GM19452 (cell line): ENCODE results near the gene ACKR3.

ENCODE experiments used
- ATAC-seq: cut with Tn5 transposase; IDR thresholded peaks from one replicate; pipeline ENCODE4 v1.9.1; 2021; ENCODE audit not compliant: unreplicated experiment

ACKR3 gene

DNA sequence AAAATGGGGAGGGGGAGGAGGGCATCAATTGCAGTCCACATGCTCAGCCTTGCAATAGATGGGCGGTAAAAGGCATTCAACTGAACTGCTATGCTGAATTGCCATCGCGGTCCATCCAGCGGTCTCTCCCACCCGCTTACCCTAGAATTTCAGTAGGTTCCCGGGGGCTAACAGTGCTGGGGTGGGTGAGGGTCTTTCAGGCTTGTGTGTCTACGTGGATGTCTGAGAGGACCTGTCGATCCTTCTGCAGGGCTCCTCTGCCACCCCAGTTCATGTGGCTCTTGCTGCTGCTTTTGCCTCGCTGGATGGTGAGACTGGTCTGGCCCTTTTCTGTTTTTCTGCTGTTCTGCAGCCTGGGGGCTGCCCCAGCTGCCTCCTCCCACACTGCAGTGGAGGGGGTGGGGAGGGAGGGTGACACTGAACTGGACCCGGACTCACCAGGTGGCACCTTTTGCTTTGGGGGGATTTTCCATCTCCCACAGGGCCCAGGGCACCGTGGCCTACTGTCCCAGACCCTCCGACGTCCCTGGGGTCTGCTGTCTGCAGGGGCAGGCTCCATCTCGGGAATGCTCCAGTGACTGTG lies 14.1 kb downstream of the ACKR3 start:
- no peak for ATAC-seq

DNA sequence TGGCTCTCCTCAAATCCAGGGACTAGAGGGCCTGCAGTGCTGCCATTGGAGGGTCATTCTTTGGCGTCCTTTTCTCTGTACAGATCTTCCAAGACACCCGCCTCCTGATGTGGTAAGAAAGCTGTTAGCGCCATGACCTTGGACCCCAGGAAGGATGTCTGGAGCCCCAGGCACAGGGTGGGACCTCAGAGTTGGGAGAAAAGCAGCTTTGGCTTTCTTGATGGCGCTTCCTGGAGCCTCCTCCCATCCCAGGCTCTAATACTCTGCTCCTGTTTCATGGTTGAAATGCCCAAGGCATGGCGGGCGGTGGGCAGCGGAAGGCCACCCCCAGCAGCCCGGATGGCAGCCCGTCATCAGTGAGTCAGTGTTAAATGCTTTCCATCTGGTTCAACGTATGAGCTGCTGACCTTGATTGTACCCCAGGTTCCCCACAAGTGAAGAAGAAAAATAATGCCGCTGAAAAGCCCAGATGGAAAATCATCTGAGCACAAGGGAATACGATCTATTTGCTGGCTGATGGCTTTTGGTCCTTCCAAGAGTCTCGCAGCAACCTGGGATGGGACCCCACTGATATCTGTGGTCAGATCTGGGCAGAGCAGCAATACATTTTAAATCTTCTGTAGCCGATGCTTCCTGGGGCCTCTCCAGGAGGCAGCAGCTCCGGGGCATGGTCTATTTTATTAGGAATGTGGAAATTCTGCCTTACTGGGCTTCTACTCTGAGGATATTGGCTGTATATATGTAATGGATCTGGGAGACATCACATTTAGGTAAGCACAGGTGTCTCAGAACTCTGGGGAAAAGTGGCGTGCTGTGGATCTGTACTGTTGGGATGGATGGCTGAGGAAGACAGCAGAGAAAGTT lies 15.1 kb downstream of the ACKR3 start:
- ATAC-seq = no peak

DNA sequence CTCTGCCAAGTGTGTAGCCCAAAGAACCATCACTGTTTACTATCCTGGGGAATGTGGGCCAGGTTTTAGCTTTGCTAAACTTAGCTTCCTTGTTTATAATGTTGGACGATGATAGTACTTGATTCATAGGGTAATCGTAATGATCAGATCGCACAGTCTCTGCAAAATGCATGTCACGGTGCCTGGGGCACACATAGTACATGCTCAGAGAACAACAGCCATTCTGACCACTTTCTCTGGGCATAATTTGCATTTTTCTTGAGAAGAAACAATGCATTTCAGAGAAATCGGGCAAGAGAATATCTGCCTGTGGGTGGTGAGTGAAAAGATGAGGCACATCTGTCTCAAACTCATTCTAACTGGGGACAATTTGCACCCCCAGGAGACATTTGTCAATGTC lies 16.3 kb downstream of the ACKR3 start:
- no peak for ATAC-seq

DNA sequence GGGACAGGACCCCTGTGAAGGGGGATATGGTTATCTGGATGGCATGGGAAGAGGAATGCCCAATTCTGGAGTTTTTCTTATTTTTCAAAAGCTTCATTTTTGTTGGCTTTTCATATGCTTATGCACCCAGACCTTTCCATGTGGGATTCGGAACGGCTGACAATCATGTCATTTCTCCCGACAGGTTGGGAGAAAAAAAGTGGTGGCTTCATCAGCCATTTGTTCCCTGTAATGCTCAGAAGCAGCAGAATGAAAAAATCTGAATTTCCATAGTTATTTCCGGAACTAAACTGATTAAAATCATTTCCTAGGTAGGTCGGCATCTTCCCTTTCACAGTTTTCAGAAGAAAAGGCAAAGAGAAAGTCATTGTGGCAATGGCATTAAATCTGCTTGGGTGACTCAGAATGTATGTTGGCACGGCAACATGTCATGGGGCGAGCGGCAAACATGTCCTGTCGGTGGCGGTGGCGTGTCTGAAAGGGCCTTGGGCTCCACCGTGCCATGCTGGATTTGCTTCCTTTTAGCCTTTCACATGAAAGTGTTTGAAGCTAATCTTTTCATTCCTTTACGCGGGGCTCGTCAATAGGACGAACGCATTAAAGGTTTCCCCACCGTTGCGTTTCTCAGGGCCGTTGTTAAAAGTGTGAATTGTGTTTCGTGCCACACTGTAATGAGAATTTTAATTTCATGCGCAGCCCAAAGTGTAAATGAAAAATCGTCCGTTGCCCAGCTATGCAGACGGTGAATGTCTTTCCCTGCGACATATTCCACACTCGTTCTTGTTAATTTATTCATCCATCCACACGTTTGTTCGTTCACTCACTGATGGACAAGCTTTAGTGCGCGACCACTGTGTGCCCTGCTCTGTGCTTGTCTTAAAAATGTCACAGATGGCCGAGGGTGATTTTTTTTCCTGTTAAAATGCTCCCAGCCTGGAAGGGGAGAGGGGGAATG lies 18.5 kb downstream of the ACKR3 start:
- no peak for ATAC-seq

DNA sequence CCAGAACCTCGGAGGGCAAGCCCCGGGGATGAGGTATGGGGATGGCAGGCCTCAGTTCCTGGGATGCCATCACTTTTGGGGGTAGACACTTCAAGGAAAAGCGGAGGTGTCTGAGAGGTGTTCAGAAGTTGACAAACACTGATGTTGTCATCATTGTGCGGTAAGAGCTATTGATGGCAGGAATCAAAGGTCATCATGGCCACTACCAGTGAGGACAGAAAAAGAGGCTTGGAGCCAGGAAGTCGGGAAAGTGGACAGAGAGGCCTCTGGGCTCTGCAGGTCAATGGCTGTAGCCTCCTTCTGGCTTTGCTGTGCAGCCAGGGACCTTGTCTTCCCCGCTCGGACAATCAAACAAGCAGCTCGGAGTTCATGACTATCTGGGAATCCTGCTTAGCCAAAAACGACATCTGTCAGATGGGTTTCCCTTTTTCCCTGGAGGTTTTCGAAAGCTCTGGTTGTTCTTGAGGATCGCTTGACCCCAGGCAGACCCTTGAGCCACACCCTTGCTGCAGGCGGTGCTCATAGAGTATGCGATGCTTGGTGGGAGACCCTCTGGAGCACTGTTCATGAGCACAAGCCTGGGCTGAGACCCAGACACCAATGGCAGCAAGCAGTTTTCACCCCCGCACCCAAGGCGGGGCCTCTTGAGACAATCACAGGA lies 19.4 kb downstream of the ACKR3 start:
- no peak for ATAC-seq

DNA sequence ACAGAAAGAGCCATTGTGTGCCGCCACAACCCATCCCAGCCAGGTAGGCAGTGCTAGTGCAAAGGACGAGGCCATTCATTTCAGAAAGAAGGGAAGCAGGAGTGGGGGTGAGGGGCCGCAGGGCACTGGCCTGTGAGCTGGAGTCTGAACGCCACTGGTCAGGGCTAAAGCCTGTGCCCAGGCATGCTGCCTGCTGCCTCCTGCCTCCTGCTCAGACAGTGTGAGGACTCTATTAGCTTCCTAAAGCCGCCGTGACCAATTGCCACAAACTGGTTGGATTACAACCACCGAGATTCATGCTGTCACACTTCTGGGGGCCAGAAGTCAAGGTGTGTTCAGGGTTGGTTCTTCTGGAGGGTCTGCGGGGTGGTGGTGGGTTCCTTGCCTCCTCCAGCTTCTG lies 21.2 kb downstream of the ACKR3 start:
- no peak for ATAC-seq

DNA sequence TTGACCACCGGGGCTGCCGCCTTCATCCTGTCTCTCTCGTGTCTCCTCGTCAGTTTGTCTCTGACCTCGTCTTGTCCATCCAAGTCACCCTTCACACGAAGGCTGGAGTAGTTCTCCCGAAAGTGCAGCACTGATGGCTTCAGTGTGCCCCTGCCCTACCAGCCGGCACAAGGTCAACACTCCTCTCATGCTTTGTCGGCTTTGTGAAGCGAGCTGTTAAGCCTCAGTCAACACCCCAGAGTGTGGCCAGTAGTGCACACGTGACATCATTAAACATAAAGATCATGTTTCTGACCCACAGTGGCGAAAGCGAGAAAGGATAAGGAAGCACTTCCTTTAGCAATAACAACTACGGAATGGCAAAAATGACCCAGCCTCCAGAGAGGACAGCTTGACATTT lies 23.2 kb downstream of the ACKR3 start:
- no peak for ATAC-seq

DNA sequence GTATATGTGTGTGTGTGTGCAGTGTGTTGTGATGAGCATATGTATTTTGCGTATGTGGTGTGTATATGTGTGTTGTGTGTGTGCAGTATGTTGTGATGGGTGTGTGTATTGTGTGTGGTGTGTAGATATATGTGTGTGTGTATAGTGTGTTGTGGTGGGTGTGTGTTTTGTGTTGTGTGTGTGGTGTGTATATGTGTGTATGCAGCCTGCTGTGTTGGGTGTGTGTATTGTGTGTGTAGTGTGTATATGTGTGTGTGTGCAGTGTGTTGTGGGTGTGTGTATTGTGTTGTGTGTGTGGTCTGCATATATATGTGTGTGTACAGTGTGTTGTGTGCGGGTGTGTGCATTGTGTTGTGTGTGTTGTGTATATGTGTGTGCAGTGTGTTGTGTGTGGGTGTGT lies 23.9 kb downstream of the ACKR3 start:
- ATAC-seq = no peak

DNA sequence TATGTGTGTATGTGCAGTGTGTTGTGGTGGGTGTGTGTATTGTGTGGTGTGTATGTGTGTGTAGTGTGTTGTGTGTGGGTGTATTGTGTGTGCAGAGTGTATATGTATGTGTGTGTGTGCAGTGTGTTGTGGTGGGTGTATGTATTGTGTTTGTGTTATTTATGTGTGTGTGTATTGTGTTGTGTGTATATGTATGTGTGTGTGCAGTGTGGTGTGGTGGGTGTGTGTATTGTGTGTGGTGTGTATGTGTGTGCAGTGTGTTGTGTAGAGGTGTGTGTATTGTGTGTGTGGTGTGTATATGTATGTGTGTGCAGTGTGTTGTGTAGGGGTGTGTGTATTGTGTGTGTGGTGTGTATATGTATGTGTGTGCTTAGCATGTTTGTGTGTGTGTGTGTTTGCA lies 24.3 kb downstream of the ACKR3 start:
- ATAC-seq = no peak

DNA sequence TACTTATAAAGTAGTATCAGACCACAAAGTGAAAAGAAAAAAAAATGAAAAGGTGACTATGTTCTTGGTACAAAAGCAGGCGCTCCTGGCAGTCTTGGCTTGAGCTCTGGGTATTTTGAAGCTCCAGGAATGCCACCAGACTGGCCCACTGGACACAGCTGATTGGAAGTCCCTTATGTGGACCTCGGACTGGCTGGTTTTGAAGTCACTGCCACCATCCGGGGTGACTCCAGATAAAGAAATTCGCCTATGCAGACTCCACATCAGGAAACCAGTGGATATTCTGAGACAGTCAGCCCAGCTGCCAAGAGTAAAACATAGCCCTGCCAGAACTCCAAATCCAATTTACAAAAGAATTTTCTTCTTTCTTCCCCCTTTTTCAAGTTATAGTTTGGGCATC lies 28.0 kb downstream of the ACKR3 start:
- no peak for ATAC-seq

DNA sequence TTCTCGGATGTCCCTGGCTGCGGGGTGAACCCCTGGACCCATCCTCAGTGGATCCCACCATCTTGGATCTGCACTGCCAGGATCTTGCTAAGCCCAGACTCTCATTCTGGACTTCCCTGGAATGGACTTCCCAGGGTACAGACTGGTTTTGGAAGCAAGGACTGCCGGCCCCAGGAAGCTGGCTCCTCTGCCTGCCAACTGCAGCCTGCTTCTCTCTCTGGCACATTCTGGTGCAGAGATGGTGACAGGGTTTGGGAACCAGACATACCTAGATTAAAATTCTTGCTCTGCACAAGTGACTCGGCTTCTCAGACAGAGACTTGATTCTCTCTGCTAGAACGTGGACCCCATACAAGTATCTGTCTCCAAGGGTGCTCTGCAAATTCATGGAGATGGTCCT lies 29.4 kb downstream of the ACKR3 start:
- no peak for ATAC-seq

DNA sequence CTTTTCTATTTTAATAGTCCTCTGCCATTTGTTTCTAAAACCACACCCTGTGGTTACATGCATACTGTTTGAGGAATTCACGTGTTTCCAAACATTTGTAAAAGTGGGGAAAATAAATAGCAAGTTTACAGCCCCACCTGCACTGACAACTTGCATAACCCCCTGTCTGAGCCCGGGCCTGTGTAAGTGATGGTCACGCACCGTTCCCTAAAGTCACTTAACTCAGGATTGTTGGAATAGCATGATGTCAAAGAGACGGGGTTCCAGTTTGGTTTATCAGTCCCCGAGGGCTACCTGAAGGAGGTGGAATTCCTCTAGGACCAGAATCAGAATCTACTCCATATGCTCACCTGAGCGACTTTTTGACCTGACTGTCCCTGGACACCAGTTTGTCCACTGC lies 30.5 kb downstream of the ACKR3 start:
- no peak for ATAC-seq

DNA sequence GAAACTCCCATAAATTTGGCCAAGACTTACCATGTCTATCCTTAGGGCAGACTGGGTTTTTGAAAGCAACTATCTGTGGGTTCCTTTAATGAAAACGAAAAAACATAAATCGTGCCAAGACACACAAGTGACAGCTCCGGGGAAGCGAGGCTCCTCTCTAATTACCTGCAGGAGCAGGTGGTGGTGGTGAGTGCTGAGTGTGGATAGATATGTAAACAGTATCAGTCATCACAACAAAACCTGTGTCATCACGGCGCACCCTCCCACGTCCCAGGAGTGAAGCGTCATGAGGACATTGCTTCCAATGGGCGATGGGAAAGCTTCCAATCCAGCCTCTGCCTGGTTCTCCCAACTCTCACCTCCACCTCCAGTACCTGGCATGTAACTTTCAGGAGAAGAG lies 31.3 kb downstream of the ACKR3 start:
- no peak for ATAC-seq

DNA sequence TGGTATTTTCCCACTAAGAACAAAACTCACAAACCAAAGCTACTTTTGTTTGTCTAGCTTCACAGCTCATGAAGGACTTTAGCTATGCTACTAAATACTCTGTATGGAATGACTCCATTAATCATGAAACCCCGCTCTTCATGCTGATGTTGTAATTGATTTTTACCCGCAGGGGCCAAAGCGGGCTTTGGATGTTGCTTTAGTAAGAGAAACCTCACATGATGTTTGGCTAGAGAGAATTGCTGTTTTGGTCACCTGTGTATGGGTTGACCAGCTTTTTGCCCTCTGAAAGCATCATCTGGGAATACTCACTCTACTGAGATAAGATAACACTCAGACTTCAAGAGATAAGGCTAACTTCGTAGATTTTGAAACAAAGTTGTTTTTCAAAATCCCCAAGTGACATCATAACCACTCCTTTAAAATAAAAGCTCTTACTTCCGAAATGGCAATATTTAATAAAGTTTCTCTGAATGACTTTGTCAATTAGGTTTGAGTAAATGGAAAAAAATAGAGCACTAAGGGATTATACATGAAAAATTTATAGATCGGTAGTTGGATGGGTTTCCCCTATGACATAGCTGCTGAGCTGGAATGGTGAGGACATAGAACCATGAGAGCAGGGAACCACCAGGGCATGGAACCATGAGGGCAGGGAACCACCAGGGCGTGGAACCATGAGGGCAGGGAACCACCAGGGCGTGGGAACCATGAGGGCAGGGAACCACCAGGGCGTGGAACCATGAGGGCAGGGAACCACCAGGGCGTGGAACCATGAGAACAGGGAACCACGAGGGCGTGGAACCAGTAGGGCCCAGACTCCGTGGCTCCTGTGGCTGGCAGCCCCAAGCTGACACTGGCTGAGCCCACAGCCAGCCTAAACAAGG lies 31.9 kb downstream of the ACKR3 start:
- ATAC-seq = no peak

DNA sequence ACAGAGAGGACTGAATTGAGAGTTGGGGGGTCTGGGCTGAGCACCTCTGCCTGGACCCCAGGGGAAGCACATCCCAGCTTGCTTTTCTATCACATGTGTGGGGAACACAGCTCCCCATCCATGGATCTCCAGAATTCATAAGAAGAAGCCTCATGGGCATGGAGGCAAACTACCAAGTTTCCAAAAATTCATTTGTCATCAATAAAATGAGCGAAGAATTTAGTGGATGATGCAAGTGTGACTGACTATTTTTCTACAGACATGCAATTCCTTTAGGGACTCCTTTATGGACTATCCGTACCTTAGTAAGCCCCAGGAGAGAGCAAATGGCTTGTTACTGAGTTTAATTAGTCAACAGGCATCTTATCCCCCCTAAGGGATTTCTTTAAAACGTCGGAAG lies 33.1 kb downstream of the ACKR3 start:
- no peak for ATAC-seq

DNA sequence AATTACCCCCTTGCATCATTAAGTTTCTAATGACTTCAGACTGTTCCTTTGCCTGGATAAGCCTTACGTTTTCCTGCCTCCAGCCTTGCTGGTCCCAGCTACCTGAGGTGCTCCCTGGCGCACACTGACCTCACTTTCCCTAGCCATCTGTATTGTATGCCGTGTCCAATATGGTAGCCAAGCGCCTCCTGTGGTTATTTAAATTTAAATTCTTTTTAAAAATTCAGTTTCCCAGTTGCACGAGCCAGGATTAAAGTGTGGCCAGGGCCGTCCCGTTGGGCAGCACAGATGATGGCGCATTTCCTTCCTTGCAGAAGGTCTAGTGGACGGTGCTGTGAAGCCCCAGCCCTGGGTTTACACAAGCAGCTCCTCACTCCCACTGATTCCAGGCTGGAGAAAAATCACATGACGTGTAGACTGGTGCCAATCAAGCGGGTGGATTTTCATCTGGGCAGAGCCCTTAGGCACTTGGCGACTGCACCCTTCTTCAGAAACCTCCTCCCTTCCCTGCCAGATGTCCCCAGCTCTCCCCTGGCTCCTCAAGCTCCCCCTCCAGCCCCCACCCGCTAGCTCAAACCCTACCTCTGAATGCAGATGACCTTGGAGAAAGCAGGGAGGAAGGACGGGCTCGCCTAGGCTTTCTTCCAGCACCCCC lies 33.9 kb downstream of the ACKR3 start:
- no peak for ATAC-seq

DNA sequence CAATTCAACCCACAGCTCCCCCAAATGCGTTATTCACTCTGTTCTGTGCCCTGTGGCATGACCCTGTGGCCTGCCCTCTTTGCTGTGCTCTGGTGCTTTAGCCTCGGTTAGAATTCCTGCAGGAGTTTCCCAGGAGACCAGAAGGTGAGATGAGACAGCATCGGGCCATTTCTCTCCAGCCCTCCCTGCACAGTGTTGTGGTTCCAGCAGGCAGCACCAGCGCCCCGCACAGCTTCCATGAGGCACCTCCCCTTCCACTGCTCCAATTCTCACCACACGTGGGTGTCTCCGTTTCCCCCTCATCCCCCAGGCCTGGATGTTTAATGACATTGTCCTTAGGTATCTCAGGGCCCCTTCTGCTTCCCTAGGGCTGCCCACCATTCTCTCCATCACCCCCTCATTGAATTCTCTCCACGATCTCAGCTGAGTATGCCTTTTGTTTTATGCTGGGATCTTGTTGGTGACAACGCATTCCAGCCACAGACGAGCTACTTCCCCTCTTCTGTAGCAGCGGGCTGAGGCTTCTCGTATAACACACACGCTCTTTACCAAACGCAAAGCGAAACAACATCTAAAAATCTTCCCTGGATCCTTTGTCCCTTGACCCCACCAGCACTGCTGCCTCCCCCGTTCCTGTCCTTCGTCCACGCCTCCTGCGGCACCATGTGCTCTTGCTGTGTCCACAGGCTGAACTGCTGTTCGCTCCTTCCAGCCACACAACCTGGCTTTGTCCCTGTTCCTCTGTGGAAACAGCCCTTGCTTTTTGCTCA lies 35.1 kb downstream of the ACKR3 start:
- no peak for ATAC-seq

DNA sequence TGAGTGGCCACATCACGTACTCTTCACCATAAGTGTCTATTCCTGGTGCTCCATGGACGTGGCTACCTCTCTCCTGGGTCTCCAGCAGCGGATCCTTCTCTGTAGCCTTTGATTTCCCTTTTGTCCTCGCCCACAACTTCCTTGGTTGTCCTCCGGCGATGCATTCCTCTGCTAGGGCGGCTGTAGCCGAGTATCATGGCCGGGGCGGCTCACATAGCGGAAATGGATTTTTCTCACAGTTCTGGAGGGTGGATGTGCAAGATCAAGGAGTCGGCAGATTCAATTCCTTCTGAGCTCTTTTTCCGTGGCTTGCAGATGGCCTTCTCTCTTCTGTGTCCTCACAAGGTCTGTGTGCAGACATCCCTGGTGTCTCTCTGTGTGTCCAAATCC lies 35.7 kb downstream of the ACKR3 start:
- ATAC-seq = no peak

DNA sequence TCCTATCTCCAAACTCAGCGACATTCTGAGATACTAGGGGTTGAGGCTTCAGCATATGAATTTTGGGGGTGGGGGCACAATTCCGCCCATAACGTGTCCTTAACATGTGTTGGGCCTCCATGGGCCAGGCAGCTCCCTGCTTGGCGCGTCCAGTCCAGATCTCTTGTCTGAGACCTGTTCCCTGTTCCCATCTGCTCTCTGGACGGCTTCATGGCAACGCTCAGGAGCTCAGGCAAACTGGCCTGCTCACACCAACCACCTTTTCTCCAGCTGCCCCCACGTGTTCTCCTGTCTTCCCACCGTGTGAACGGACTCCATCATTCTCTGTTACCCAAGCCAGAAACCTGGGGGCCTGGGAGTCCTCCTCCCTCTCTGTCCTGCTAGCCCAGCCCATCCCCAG lies 36.4 kb downstream of the ACKR3 start:
- no peak for ATAC-seq
